Measurements from ENCODE around the gene EFTUD2.

- TF ChIP-seq, protein P1, sequence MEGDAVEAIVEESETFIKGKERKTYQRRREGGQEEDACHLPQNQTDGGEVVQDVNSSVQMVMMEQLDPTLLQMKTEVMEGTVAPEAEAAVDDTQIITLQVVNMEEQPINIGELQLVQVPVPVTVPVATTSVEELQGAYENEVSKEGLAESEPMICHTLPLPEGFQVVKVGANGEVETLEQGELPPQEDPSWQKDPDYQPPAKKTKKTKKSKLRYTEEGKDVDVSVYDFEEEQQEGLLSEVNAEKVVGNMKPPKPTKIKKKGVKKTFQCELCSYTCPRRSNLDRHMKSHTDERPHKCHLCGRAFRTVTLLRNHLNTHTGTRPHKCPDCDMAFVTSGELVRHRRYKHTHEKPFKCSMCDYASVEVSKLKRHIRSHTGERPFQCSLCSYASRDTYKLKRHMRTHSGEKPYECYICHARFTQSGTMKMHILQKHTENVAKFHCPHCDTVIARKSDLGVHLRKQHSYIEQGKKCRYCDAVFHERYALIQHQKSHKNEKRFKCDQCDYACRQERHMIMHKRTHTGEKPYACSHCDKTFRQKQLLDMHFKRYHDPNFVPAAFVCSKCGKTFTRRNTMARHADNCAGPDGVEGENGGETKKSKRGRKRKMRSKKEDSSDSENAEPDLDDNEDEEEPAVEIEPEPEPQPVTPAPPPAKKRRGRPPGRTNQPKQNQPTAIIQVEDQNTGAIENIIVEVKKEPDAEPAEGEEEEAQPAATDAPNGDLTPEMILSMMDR (conservative IDR thresholded peaks at IDR 0.05; ENCODE audit: low read length) = no peak
- TF ChIP-seq EZH2phosphoT487 (IDR thresholded peaks at IDR 0.05; ENCODE audit: borderline replicate concordance, low read depth, low read length) = no peak
These were observed 33.3 kb downstream of the EFTUD2 start for GRCh38 chr17:44865931-44866330.

Measured in OCI-LY7 (cell line).